Lower leg skin (tissue), 3 donors: ENCODE data around the gene TMEM129.

Source experiments
- CTCF ChIP-seq, 3 donors: fragments of 450-650 bp; IDR thresholded peaks; one replicate each; pipeline ENCODE4 v1.5.1; 2016; ENCODE audit warnings: antibody characterized with exemption in 3 of 3, mild to moderate bottlenecking in 3 of 3, moderate library complexity in 2 of 3
- POLR2A ChIP-seq, 2 donors: fragments of 450-650 bp; IDR thresholded peaks; one replicate each; pipeline ENCODE4 v1.6.1; 2016 to 2017; ENCODE audit warnings: antibody characterized with exemption in 2 of 2, mild to moderate bottlenecking in 1 of 2, moderate library complexity in 1 of 2

- TF ChIP-seq CTCF (IDR thresholded peaks at IDR 0.05) (no peak), POLR2A (IDR thresholded peaks at IDR 0.05) (no peak)
Measured at GRCh38 chr4:1758306-1759121, 37.4 kb upstream of the TMEM129 start.
